Mammary epithelial cell (primary cell): Measurements from ENCODE around the gene SAMMSON.

Experiments used
- EZH2 ChIP-seq: IDR thresholded peaks from 2 replicates; pipeline ENCODE4 v1.6.1; 2012; ENCODE audit warnings: low read length, inconsistent platforms, borderline replicate concordance
- TF ChIP-seq, protein P1 (sequence below), 2 donors: IDR thresholded peaks in 1 of 2; conservative IDR thresholded peaks in 1 of 2; 2 replicates each; pipeline ENCODE4 v1.5.1; 2011 to 2012; ENCODE audit warnings: inconsistent platforms in 2 of 2, low read length in 2 of 2, mild to moderate bottlenecking in 2 of 2, control low read depth in 1 of 2, low read depth in 1 of 2; ENCODE audit not compliant: insufficient read depth in 1 of 2; ENCODE audit errors: extremely low read depth in 1 of 2

DNA sequence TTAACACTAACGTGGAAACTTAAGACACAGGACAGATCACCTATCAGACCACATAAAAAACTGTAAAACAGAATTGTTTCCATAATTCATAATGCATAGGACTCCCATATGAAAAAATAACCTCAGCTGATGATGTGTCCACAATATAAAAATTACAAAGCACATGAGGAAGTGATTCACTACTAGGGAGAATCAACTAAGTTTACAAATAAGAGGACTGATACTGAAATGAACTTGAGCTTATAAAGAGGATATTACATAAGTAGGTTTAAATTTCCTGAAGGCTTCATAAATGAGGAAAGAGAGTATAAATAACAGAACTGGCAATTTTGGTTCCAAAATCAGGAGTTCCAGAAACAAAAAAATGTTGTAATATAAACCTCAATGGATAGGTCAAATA lies 111.9 kb downstream of the SAMMSON start:
- TF ChIP-seq, protein P1, sequence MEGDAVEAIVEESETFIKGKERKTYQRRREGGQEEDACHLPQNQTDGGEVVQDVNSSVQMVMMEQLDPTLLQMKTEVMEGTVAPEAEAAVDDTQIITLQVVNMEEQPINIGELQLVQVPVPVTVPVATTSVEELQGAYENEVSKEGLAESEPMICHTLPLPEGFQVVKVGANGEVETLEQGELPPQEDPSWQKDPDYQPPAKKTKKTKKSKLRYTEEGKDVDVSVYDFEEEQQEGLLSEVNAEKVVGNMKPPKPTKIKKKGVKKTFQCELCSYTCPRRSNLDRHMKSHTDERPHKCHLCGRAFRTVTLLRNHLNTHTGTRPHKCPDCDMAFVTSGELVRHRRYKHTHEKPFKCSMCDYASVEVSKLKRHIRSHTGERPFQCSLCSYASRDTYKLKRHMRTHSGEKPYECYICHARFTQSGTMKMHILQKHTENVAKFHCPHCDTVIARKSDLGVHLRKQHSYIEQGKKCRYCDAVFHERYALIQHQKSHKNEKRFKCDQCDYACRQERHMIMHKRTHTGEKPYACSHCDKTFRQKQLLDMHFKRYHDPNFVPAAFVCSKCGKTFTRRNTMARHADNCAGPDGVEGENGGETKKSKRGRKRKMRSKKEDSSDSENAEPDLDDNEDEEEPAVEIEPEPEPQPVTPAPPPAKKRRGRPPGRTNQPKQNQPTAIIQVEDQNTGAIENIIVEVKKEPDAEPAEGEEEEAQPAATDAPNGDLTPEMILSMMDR (conservative IDR thresholded peaks at IDR 0.05 in 1 of 2, IDR thresholded peaks at IDR 0.05 in 1 of 2; ENCODE audit: extremely low read depth in 1 of 2, insufficient read depth in 1 of 2, low read depth in 1 of 2, low read length in 2 of 2): no peak
- no peak for TF ChIP-seq EZH2
